Measurements from ENCODE around the gene CYP39A1.

DNA sequence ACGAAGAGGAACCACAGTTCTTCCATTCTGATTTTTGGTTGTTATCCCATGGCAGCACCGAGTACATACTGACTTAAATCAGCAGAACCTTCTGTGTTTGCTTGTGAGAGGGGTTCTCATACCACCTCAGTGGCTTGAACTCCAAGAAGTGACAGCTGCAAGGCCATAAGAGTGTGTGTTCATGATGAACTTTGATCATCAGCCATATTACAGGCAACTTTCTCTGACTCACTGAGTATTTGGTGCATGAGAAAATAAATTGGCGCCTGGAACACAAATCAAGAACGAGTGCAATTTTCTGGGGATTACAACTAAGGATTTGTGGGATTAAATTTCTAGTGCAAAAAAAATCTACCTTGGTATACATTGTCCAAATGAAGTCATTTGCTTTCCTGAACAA is 68.9 kb downstream of the CYP39A1 start:
- no peak for TF ChIP-seq CTCF (IDR thresholded peaks at IDR 0.05)
- no peak for TF ChIP-seq POLR2A (IDR thresholded peaks at IDR 0.05)
- TF ChIP-seq EP300 (IDR thresholded peaks at IDR 0.05), result no peak
- TF ChIP-seq POLR2AphosphoS5 (IDR thresholded peaks at IDR 0.05), result no peak

All from stomach (tissue), 4 donors.